ENCODE measurements around the gene CAGE1. TPM values are rescaled to one million over a fixed set of nuclear protein-coding genes. Genes with fewer than 3 reads are reported as not detected.

CAGE1 gene
- total RNA-seq, 1 donor from 2014 or later: 0.19 TPM

- no peak for DNase-seq (ENCODE audit: extremely low spot score, unreplicated experiment)
- H3K27ac Mint-ChIP-seq (ENCODE audit: unreplicated experiment): no peak overlapping the region
- H3K27me3 Mint-ChIP-seq (ENCODE audit: unreplicated experiment): no peaks in the 10 kb centered on the region
- H3K9me3 Mint-ChIP-seq (ENCODE audit: unreplicated experiment): no peaks in the 10 kb centered on the region
- H3K4me1 Mint-ChIP-seq (ENCODE audit: unreplicated experiment): peaks cover 1% of the 10 kb centered on the region
- TF ChIP-seq, protein P1, sequence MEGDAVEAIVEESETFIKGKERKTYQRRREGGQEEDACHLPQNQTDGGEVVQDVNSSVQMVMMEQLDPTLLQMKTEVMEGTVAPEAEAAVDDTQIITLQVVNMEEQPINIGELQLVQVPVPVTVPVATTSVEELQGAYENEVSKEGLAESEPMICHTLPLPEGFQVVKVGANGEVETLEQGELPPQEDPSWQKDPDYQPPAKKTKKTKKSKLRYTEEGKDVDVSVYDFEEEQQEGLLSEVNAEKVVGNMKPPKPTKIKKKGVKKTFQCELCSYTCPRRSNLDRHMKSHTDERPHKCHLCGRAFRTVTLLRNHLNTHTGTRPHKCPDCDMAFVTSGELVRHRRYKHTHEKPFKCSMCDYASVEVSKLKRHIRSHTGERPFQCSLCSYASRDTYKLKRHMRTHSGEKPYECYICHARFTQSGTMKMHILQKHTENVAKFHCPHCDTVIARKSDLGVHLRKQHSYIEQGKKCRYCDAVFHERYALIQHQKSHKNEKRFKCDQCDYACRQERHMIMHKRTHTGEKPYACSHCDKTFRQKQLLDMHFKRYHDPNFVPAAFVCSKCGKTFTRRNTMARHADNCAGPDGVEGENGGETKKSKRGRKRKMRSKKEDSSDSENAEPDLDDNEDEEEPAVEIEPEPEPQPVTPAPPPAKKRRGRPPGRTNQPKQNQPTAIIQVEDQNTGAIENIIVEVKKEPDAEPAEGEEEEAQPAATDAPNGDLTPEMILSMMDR (IDR thresholded peaks at IDR 0.05): peak; percentile 73
- H3K4me3 Mint-ChIP-seq (ENCODE audit: unreplicated experiment): no peak overlapping the region
- H3K36me3 Mint-ChIP-seq (ENCODE audit: unreplicated experiment): peaks cover 5% of the 10 kb centered on the region
Observed at GRCh38 chr6:7424967-7425807, 35.6 kb upstream of the CAGE1 start.

DNA sequence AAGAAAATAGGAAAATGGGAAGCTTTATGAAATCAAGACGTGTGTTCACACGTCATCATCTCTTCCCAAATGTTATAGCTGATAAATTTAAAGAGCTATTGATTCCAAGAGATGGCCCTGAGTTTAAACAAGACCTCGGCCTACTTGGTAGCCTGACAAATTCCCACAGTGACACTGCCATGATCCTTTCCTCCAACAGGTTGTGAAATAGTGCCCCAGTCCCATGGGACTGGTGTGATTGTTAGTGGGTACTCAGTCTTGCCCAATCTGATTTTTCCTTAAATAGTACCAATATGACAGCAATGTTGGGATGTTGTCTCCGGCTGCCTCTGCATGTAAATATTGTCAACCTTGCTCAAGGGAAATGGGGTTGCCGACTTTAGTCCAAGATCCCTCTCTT lies 34.5 kb upstream of the CAGE1 start:
- Mint-ChIP-seq H3K9me3 (ENCODE audit: unreplicated experiment) (no peaks in the 10 kb centered on the region), H3K4me3 (ENCODE audit: unreplicated experiment) (no peak overlapping the region), H3K27ac (ENCODE audit: unreplicated experiment) (no peak overlapping the region), H3K36me3 (ENCODE audit: unreplicated experiment) (peaks cover 5% of the 10 kb centered on the region), H3K4me1 (ENCODE audit: unreplicated experiment) (peaks cover 3% of the 10 kb centered on the region), H3K27me3 (ENCODE audit: unreplicated experiment) (no peaks in the 10 kb centered on the region)
- TF ChIP-seq, protein P1 (IDR thresholded peaks at IDR 0.05): no peak
- DNase-seq (ENCODE audit: extremely low spot score, unreplicated experiment): no peak

DNA sequence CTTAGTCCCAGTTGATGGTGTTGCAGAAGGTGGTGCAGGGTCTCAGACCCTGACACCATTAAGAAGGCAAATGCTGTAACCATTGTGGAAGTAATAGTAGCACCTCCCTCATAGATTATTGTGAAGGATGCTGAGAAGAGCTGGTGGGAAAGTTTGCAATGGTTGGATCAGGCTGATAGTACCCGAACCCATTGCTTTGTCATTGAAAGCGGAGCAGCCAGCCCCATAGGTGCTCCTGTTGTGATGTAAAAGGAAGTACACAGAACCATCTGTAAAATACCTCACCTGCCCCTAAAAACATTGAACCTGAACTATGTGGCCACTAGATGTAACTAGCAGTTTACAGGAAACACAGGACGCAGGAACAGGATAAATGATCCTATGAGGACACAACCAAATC lies 31.5 kb upstream of the CAGE1 start:
- no peak for DNase-seq (ENCODE audit: extremely low spot score, unreplicated experiment)
- peaks cover 23% of the 10 kb centered on the region for H3K36me3 Mint-ChIP-seq (ENCODE audit: unreplicated experiment)
- H3K27ac Mint-ChIP-seq (ENCODE audit: unreplicated experiment): no peak overlapping the region
- no peak overlapping the region for H3K4me3 Mint-ChIP-seq (ENCODE audit: unreplicated experiment)
- H3K27me3 Mint-ChIP-seq (ENCODE audit: unreplicated experiment): no peaks in the 10 kb centered on the region
- peaks cover 13% of the 10 kb centered on the region for H3K4me1 Mint-ChIP-seq (ENCODE audit: unreplicated experiment)
- no peaks in the 10 kb centered on the region for H3K9me3 Mint-ChIP-seq (ENCODE audit: unreplicated experiment)
- TF ChIP-seq, protein P1 (IDR thresholded peaks at IDR 0.05): no peak

GRCh38 chr6:7419065-7419464 lies 29.5 kb upstream of the CAGE1 start:
- no peak for DNase-seq (ENCODE audit: extremely low spot score, unreplicated experiment)
- Mint-ChIP-seq H3K4me1 (ENCODE audit: unreplicated experiment) (peaks cover 11% of the 10 kb centered on the region), H3K4me3 (ENCODE audit: unreplicated experiment) (no peak overlapping the region), H3K27me3 (ENCODE audit: unreplicated experiment) (no peaks in the 10 kb centered on the region), H3K9me3 (ENCODE audit: unreplicated experiment) (no peaks in the 10 kb centered on the region), H3K36me3 (ENCODE audit: unreplicated experiment) (peaks cover 33% of the 10 kb centered on the region), H3K27ac (ENCODE audit: unreplicated experiment) (no peak overlapping the region)
- TF ChIP-seq, protein P1 (IDR thresholded peaks at IDR 0.05): no peak

GRCh38 chr6:7418238-7418905 lies 28.8 kb upstream of the CAGE1 start:
- H3K27ac Mint-ChIP-seq (ENCODE audit: unreplicated experiment): no peak overlapping the region
- peaks cover 16% of the 10 kb centered on the region for H3K4me1 Mint-ChIP-seq (ENCODE audit: unreplicated experiment)
- TF ChIP-seq, protein P1 (IDR thresholded peaks at IDR 0.05): no peak
- DNase-seq (ENCODE audit: extremely low spot score, unreplicated experiment): no peak
- no peaks in the 10 kb centered on the region for H3K27me3 Mint-ChIP-seq (ENCODE audit: unreplicated experiment)
- no peak overlapping the region for H3K4me3 Mint-ChIP-seq (ENCODE audit: unreplicated experiment)
- peaks cover 37% of the 10 kb centered on the region for H3K36me3 Mint-ChIP-seq (ENCODE audit: unreplicated experiment)
- no peaks in the 10 kb centered on the region for H3K9me3 Mint-ChIP-seq (ENCODE audit: unreplicated experiment)

Data from osteocyte (in vitro differentiated cells).